Activated T-helper 1 cell treated with anti-CD3 and anti-CD28 coated beads, Interleukin-12 subunit alpha, Interleukin-12 subunit beta, Interleukin-2, Interleukin-4 antibody, amounts not matched to agents 30 ng/mL and 10 ng/mL and 1 ng/mL, durations not matched to agents 14 hours and 24 hours and 36 hours (primary cell): ENCODE measurements around the gene NPTXR. TPM values are rescaled to one million over a fixed set of nuclear protein-coding genes. Genes with fewer than 3 reads are reported as not detected.
A peak's percentile ranks its signal among the peaks of the same experiment; 100 is the strongest.

Experiments used
- DNase-seq: peaks from one replicate; pipeline ENCODE4 v3.0.0; 2021; ENCODE audit warnings: low spot score
- H3K27ac Mint-ChIP-seq: one replicate; pipeline ENCODE4 v1.8.0; 2021; ENCODE audit warnings: mild to moderate bottlenecking, mixed read lengths
- H3K27me3 Mint-ChIP-seq: one replicate; pipeline ENCODE4 v1.8.0; 2022; ENCODE audit warnings: mild to moderate bottlenecking, moderate library complexity, mixed read lengths; ENCODE audit not compliant: insufficient read depth
- H3K36me3 Mint-ChIP-seq: one replicate; pipeline ENCODE4 v1.8.0; 2021; ENCODE audit warnings: low read depth, mixed read lengths
- H3K4me1 Mint-ChIP-seq: one replicate; pipeline ENCODE4 v1.8.0; 2021; ENCODE audit warnings: low read depth, mixed read lengths
- H3K4me3 Mint-ChIP-seq: one replicate; pipeline ENCODE4 v1.8.0; 2021; ENCODE audit warnings: mild to moderate bottlenecking, moderate library complexity, mixed read lengths
- H3K9me3 Mint-ChIP-seq: one replicate; pipeline ENCODE4 v1.8.0; 2021; ENCODE audit warnings: mixed read lengths
- intact Hi-C: fragments of 100-400 bp; cut with micrococcal nuclease; formaldehyde crosslinking; loops from one replicate; pipeline ENCODE4 v1.15.1; 2024
- total RNA-seq: library from RNA; stranded (reverse); gene quantifications from 2 replicates; pipeline ENCODE4 v1.2.3, GENCODE V29; 2022

Gene NPTXR
- total RNA-seq, 1 donor from 2014 or later: 1.2 TPM

DNA sequence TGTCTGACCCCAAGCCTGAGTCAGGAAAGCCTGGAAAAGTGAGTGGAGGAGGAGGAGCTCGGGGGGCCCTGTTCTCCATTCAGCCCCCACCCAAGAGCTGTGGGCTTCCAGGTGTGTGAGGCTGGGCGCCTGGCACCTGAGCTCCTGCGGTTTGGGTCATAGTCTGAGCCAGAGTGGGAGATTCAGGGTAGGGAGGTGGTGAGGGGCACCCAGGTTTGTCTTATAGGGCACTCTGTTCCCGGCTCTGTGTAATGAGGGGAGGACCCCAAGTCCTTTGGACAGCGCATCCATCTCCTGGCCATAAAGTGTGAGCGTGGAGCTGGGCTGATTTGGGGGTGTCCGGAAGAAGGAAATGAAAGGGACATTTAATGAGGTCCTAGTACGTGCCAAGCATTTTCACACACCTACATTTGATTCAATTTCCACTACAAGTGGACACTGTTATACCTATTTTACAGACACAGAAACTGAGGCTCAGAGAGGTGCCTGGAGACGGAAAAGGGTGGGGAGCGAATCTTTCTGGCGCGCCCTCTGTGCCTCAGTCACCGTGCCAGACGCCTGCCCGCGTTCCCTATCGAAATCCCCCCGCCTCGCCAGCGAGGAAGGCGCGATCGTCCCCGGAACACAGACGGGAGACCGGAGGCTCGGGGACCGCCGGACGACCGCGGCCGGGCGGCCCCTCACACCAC, 1.2 kb downstream of the NPTXR start:
- Mint-ChIP-seq H3K4me1 (peaks cover 6% of the 10 kb centered on the region), H3K27me3 (peaks cover 51% of the 10 kb centered on the region), H3K9me3 (no peaks in the 10 kb centered on the region), H3K27ac (no peak overlapping the region), H3K36me3 (no peaks in the 10 kb centered on the region), H3K4me3 (peak overlapping the region; percentile 79)
- DNase-seq: no peak
- intact Hi-C loops: loop anchor here (2.0 kb wide), 1 partner anchor 84 kb away; no protein-coding TSS in a partner anchor

DNA sequence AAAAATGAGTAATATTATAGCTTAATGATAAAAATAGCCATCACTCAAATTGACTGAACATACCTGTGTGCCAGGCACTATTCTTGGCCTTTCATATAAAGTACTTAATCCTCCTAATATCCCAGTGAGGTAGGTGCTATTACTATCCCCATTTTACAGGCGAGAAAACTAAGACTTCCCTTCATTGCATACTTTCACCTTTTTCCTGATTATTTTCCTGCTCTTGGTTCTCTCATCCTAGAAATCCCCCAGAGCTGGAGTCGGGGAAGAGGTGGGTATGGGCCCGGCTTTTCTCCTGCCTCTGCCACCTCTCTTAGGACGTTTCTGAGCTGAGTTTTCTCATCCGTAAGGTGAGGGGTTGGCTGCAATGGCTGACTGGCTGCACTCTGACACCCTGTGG, 2.2 kb downstream of the NPTXR start:
- Mint-ChIP-seq H3K27me3 (peaks cover 43% of the 10 kb centered on the region), H3K4me3 (no peak overlapping the region), H3K4me1 (peaks cover 6% of the 10 kb centered on the region), H3K27ac (no peak overlapping the region), H3K36me3 (no peaks in the 10 kb centered on the region), H3K9me3 (no peaks in the 10 kb centered on the region)
- DNase-seq: no peak
- intact Hi-C loops: loop anchor here (2.0 kb wide), 1 partner anchor 83 kb away; no protein-coding TSS in a partner anchor

DNA sequence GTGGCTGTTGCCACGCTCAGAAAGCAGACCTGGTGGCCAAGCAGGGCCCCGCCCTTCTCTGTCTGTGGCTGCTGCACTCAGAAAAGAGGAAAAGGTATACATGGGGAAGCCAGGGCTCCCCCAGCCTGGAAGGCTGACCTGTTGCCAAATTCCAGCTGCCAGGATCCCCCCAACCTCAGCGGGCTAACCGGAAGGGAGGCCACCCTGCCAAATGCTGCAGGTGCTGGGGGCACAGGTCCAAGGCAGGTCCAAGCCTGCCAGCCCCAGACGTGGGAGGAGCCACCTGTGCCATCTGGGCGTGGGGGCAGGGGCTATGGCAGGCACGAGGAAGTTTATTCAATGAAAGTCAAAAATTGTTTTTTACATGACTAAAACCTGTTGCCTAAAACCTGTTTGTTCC, 2.6 kb downstream of the NPTXR start:
- no peak overlapping the region for H3K4me3 Mint-ChIP-seq
- intact Hi-C loops: no loop called here
- peaks cover 6% of the 10 kb centered on the region for H3K4me1 Mint-ChIP-seq

DNA sequence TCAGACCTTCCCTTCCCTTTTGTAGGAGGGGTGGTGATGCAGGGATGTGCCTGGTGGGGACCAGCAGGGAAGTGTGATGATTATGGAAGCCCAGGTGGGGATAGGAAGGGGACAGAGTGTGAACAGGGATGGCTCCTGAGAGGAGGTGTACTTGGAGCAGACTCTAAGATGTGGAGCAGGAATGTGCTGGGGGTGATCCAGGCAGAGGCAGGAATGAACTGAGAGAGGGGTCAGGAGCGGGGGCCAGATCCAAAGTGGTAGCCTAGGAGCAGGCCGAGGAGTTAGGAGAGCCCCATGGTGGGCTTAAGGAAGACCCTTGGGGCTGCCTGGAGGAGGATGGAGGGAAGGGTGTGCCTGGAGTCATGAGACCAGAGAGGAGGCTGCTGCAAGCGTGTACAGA, 3.7 kb downstream of the NPTXR start:
- H3K36me3 Mint-ChIP-seq: no peaks in the 10 kb centered on the region
- intact Hi-C loops: no loop called here
- no peaks in the 10 kb centered on the region for H3K9me3 Mint-ChIP-seq
- peaks cover 6% of the 10 kb centered on the region for H3K4me1 Mint-ChIP-seq
- no peak overlapping the region for H3K27ac Mint-ChIP-seq
- DNase-seq: no peak
- H3K4me3 Mint-ChIP-seq: no peak overlapping the region
- H3K27me3 Mint-ChIP-seq: peaks cover 29% of the 10 kb centered on the region

More for the DNA sequence above, 2.6 kb downstream of the NPTXR start:
- Mint-ChIP-seq H3K27me3 (peaks cover 38% of the 10 kb centered on the region), H3K9me3 (no peaks in the 10 kb centered on the region), H3K36me3 (no peaks in the 10 kb centered on the region), H3K27ac (no peak overlapping the region)
- DNase-seq: no peak

DNA sequence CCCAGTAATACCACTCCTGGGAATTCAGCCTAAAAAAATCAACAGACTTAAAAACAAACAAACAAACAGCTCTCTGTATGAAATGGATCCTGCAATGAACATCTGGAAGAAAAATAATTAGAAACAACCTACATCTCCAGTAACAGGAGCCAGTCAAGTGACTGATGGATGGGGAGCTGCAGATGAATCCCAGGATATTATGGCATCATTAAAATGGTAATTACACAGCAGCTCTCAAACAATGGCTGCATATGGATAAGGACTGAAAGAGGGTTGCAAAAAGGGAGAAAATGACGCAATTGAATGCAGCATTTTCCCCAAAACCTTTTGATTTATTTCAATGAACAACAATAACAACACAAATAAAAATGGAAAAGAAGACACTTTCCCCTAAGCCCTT, 4.1 kb downstream of the NPTXR start:
- no peak overlapping the region for H3K27ac Mint-ChIP-seq
- H3K9me3 Mint-ChIP-seq: no peaks in the 10 kb centered on the region
- intact Hi-C loops: no loop called here
- no peaks in the 10 kb centered on the region for H3K36me3 Mint-ChIP-seq
- peaks cover 26% of the 10 kb centered on the region for H3K27me3 Mint-ChIP-seq
- no peak for DNase-seq
- H3K4me3 Mint-ChIP-seq: no peak overlapping the region
- peaks cover 6% of the 10 kb centered on the region for H3K4me1 Mint-ChIP-seq

DNA sequence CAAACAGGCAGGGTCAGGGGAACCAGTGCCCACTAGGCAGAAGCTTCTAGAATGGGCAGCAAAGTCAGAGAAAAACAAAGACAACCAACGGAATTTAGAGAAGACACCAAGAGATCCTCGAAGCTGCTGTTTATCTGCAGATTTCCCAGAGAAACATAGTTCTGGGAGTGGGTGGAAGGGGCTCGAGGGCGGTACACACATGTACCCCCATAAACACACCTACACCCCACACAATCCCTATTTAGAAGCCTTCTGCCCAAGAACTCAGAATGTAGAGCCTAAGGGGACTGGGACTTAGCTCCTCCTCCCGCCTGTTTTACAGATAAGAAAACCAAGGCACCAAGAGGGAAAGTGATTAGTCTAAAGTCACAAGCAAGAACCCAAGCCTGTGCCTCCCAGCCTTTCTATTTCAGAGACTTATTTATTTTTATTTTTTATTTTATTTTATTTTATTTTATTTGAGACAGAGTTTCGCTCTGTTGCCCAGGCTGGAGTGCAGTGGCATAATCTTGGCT, 6.4 kb downstream of the NPTXR start:
- Mint-ChIP-seq H3K4me1 (peaks cover under 1% of the 10 kb centered on the region), H3K4me3 (no peak overlapping the region), H3K27ac (no peak overlapping the region), H3K27me3 (peaks cover 18% of the 10 kb centered on the region), H3K36me3 (no peaks in the 10 kb centered on the region), H3K9me3 (no peaks in the 10 kb centered on the region)
- DNase-seq: no peak
- intact Hi-C loops: no loop called here

DNA sequence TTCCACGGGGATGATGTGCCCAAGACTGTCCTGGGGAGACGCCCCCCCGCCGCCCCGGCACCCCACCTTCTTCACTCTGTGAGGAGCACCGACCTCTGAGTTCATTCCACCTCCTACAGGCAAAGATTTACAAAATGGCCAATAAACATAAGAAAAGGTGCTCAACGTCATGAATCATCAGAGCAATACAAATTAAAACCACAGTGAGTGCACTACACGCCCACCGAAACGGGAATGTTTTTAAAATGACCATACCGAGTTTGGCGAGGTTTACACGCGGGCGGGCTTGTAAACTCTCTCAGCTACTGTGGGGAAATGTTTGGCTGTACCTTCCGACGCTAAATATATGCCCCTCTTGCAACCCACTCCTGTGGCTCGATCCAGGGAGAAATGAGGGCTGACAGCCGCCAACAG, 7.9 kb downstream of the NPTXR start:
- H3K36me3 Mint-ChIP-seq: no peaks in the 10 kb centered on the region

DNA sequence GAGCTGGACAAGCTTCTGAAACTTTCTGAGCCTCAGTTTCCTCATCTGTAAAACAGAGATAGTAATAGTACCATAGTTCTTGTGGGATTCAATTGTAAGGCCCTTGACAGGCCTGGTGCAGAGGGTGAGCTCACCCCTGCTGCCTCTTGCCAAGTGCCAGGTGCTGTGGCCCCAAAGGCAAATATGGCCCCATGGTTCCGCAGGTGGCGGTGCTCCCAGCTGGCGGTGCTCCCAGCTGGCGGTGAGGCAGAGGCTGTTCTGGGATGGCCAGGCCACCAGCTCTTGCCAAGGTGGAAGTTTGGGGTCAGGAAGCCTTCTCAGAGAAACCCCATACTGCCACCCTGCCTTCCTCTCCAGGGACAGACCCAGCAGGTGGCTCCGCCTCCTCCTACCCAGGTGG, 8.8 kb downstream of the NPTXR start:
- Mint-ChIP-seq H3K36me3 (no peaks in the 10 kb centered on the region), H3K9me3 (no peaks in the 10 kb centered on the region), H3K27ac (no peak overlapping the region), H3K27me3 (peaks cover 4% of the 10 kb centered on the region), H3K4me3 (no peak overlapping the region), H3K4me1 (no peaks in the 10 kb centered on the region)
- no peak for DNase-seq
- intact Hi-C loops: no loop called here

More for the DNA sequence above, 7.9 kb downstream of the NPTXR start:
- Mint-ChIP-seq H3K4me1 (no peaks in the 10 kb centered on the region), H3K27me3 (peaks cover 12% of the 10 kb centered on the region), H3K4me3 (no peak overlapping the region), H3K27ac (no peak overlapping the region), H3K9me3 (no peaks in the 10 kb centered on the region)
- DNase-seq: no peak
- intact Hi-C loops: no loop called here

DNA sequence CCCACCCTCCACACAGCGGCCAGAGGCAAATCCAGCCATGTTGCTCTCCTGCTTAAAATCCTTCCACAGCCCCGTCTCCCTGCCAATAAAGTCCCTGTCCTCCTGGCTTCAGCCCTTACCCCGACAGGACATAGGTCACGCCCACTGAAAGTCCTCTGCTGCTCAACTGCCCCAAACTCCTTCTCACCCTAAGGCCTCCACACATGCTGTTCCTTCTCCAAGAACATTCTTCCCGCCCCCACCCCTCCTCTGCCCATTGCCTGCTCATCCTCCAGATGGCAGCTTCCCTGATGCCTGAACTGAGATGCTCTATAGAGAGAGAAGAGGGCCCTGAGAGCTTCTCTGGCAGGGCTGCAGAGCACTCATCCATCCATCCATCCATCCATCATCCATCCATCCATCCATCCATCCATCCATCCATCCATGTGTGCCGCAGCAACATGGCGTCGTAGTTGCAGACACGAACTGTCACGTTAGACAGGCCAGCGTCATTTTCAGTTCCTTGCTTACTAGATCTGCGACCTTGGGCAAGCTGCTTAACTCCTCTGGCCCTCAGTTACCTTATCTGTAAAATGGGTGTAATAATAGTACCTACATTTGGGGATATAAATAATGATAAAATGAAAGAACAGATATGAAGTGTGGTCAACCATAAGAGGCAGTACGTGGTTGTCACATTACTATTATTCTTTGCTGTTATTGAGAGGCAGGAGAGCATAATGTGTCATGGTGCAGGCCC, 9.4 kb downstream of the NPTXR start:
- H3K4me1 Mint-ChIP-seq: no peaks in the 10 kb centered on the region
- H3K27ac Mint-ChIP-seq: no peak overlapping the region
- DNase-seq: no peak
- intact Hi-C loops: no loop called here
- H3K36me3 Mint-ChIP-seq: no peaks in the 10 kb centered on the region
- no peaks in the 10 kb centered on the region for H3K27me3 Mint-ChIP-seq
- no peak overlapping the region for H3K4me3 Mint-ChIP-seq
- no peaks in the 10 kb centered on the region for H3K9me3 Mint-ChIP-seq

DNA sequence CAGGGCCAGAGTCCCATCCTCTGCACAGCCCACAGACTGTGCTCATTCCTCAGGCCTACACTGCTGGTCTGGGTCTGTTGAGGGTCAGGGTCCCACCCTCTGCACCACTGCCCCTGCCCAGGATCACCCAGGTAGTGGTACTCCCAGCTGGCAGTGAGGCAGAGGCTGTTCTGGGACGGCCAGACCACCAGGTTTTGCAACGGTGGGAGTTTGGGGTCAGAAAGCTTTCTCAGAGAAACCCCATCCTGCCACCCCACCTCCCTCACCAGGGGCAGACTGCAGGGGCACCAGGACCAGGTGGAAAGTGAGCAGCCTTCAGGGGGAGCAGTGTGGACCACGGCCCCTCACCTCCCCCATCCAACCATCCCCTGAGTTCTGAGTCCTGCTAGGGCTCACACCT, 10.8 kb downstream of the NPTXR start:
- Mint-ChIP-seq H3K9me3 (no peaks in the 10 kb centered on the region), H3K27ac (no peak overlapping the region), H3K4me1 (no peaks in the 10 kb centered on the region), H3K4me3 (no peak overlapping the region), H3K36me3 (no peaks in the 10 kb centered on the region), H3K27me3 (no peaks in the 10 kb centered on the region)
- intact Hi-C loops: no loop called here
- no peak for DNase-seq

DNA sequence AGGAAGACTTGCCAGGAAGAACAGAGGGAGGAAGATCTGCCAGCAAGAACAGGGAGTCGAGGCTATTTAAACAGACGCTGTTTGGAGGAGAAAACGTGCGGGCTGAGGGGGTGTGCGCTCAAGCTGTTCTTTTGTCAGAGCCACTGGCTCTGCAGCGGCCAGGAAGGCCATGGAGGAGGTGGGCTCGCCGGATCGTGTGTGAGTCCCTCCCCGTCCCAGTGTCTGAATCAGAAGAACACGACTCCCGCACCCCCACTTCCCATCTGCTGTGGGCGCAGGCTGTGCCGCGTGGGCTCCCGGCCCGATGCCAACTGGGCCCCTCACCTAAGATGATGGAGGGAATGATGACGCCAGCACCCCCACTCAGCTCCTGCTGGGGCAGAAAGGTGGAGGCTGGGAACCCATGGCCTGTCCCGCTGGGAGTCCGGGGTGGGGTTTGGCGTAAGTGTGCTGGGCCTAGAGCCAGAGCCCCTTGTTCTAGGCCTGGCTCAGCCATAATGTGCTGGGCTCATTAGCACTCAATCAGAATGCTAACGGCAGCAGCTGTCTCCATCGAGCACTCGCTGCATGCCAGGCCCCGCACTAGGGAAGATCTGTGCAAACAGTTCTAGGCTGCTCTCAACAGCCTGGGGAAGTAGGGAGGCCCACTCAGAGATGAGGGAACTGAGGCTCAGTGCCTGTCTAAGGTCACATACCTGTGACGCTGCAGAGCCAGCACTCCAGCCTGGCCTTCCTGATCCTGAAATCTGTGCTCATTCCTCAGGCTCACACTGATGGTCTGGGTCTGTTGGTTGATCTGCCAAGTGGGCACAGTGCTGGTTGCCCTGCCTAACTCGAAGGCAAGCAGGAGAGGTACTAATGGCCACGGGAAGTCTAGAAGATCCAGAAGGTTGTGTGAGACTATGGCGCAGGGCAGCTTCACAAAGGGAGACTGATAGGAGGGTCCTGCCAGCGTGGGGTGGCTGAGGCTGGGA, 11.5 kb downstream of the NPTXR start:
- intact Hi-C loops: no loop called here
- H3K27me3 Mint-ChIP-seq: no peaks in the 10 kb centered on the region
- no peak for DNase-seq
- H3K27ac Mint-ChIP-seq: no peak overlapping the region
- no peaks in the 10 kb centered on the region for H3K4me1 Mint-ChIP-seq
- H3K4me3 Mint-ChIP-seq: no peak overlapping the region
- H3K36me3 Mint-ChIP-seq: no peaks in the 10 kb centered on the region
- no peaks in the 10 kb centered on the region for H3K9me3 Mint-ChIP-seq

DNA sequence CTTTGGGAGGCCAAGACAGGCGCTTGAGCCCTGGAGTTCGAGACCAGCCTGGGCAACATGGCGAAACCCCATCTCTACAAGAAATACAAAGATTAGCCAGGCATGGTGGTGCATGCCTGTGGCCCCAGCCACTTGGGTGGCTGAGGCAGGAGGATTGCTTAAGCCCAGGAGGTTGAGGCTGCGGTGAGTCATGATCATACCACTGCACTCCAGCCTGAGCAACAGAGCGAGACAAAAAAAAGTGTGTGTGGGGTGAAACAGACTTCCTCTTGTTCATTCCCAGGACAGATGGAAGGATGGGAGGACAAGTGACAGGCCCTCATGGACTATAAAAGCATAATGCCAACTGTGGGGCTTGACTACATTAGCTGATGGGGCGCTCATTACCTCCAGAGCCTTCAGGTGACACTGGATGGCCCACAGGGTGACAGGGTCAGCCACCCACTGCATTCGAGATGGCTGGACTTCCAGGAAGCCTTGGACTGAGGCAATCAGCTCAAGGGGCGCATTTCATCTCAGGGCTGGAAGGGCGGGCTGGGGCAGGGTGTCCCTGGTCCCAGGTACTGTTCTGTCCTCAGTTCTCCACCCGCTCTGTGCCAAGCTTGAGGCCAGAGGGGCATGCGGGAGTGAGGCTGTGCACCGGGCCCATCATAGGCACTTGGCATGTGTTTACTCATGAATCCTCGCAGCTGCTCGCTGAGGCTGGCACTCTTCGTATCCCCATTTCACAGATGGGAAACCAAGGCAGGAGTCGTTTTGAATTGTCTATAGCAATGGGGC, 12.5 kb downstream of the NPTXR start:
- H3K4me3 Mint-ChIP-seq: no peak overlapping the region
- DNase-seq: no peak
- H3K4me1 Mint-ChIP-seq: no peaks in the 10 kb centered on the region
- no peaks in the 10 kb centered on the region for H3K36me3 Mint-ChIP-seq
- intact Hi-C loops: no loop called here
- no peak overlapping the region for H3K27ac Mint-ChIP-seq
- H3K9me3 Mint-ChIP-seq: no peaks in the 10 kb centered on the region
- H3K27me3 Mint-ChIP-seq: no peaks in the 10 kb centered on the region
